GM21786 (cell line): ENCODE measurements around the gene FSIP1.

ENCODE experiments used
- ATAC-seq: cut with Tn5 transposase; IDR thresholded peaks from one replicate; pipeline ENCODE4 v1.9.1; 2021; ENCODE audit not compliant: unreplicated experiment

FSIP1 gene

GRCh38 chr15:39792844-39793335 is 10.2 kb upstream of the FSIP1 start:
- ATAC-seq: no peak

GRCh38 chr15:39792025-39792843 is 9.6 kb upstream of the FSIP1 start:
- ATAC-seq: no peak

- ATAC-seq: no peak
Measured at GRCh38 chr15:39789736-39790135, 7.1 kb upstream of the FSIP1 start.

GRCh38 chr15:39788800-39789565 is 6.3 kb upstream of the FSIP1 start:
- no peak for ATAC-seq

- no peak for ATAC-seq
Measured at GRCh38 chr15:39788108-39788507, 5.5 kb upstream of the FSIP1 start.

- no peak for ATAC-seq
Measured at GRCh38 chr15:39787479-39787878, 4.8 kb upstream of the FSIP1 start.

- no peak for ATAC-seq
Measured at GRCh38 chr15:39786447-39787056, 3.9 kb upstream of the FSIP1 start.

GRCh38 chr15:39785841-39786240 is 3.2 kb upstream of the FSIP1 start:
- no peak for ATAC-seq

- no peak for ATAC-seq
Measured at GRCh38 chr15:39785139-39785538, 2.5 kb upstream of the FSIP1 start.

- no peak for ATAC-seq
Measured at GRCh38 chr15:39784638-39785037, 2.0 kb upstream of the FSIP1 start.

GRCh38 chr15:39784125-39784524 is 1.5 kb upstream of the FSIP1 start:
- no peak for ATAC-seq

GRCh38 chr15:39783244-39783820 is 691 bp upstream of the FSIP1 start:
- no peak for ATAC-seq

- no peak for ATAC-seq
Measured at GRCh38 chr15:39781967-39782302, 706 bp downstream of the FSIP1 start.

- ATAC-seq: no peak
Measured at GRCh38 chr15:39781147-39781966, 1.3 kb downstream of the FSIP1 start.

GRCh38 chr15:39778021-39778420 is 4.6 kb downstream of the FSIP1 start:
- ATAC-seq: no peak

- ATAC-seq: no peak
Measured at GRCh38 chr15:39777496-39777895, 5.1 kb downstream of the FSIP1 start.

- ATAC-seq: no peak
Measured at GRCh38 chr15:39776068-39776467, 6.6 kb downstream of the FSIP1 start.

GRCh38 chr15:39774688-39775267 is 7.9 kb downstream of the FSIP1 start:
- ATAC-seq: no peak

- ATAC-seq: no peak
Measured at GRCh38 chr15:39770748-39771689, 11.6 kb downstream of the FSIP1 start.
